NT2/D1 (cell line): ENCODE data around the gene TRMT5.

Experiments
- YY1 ChIP-seq: IDR thresholded peaks from 2 replicates; pipeline ENCODE4 v1.6.1; 2011; ENCODE audit not compliant: insufficient read length, insufficient read depth
- ZNF274 ChIP-seq: IDR thresholded peaks from 2 replicates; pipeline ENCODE4 v1.6.1; 2011; ENCODE audit warnings: mild to moderate bottlenecking, low read depth, low read length

- TF ChIP-seq YY1 (no peak), ZNF274 (no peak)
Observed at GRCh38 chr14:60989599-60989998, 8.7 kb upstream of the TRMT5 start.
